ENCODE measurements around the gene PCDHGB6. TPM values are rescaled to one million over a fixed set of nuclear protein-coding genes. Genes with fewer than 3 reads are reported as not detected.

PCDHGB6 gene
- total and polyA plus RNA-seq, 4 donors: 1.1 to 11.6 (median 4.1) TPM

DNA sequence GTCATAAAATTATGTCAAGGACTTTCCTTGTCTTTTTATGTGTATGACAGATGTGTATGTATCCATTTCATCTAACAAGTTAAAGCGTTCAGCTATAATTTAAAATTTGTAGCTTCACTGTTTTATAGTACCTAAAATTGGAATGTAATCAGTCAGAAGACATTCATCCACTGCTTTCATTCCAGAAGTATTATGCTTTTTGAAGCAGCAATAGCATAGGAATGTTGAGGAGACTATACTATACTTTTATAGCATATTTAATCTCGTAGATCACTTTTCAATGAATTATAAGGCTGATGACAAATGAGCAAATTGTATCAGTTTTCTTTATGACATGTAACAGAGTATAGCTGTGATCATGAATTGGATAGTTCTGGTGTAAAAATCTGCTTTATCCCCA is 29.4 kb downstream of the PCDHGB6 start:
- WGBS, 2 donors: 94% methylated on average over 2 of the region's 2 CpGs
- Histone ChIP-seq H3K4me3 (no peak overlapping the region), H3K4me1 (ENCODE audit: control insufficient read depth in 5 of 5, insufficient read depth in 5 of 5, low read length in 5 of 5) (peaks cover 0 to 2% (median 0%) of the 10 kb centered on the region in 5 donors), H3K9ac (ENCODE audit: insufficient read depth in 1 of 2, low read length in 2 of 2) (no peak overlapping the region), H3K36me3 (ENCODE audit: control insufficient read depth in 4 of 4, insufficient read depth in 4 of 4, low read length in 4 of 4) (peaks cover 0 to 18% (median 2%) of the 10 kb centered on the region in 4 donors), H3K9me3 (ENCODE audit: control insufficient read depth in 4 of 4, insufficient read depth in 3 of 4, low read length in 3 of 4) (peaks cover 7 to 35% (median 17%) of the 10 kb centered on the region in 4 donors), H3K27ac (ENCODE audit: low read depth in 1 of 2, low read length in 1 of 2) (no peak overlapping the region), H3K27me3 (ENCODE audit: control insufficient read depth in 3 of 3, insufficient read depth in 3 of 3, low read length in 2 of 3) (no peaks in the 10 kb centered on the region)
- TF ChIP-seq, protein P1, sequence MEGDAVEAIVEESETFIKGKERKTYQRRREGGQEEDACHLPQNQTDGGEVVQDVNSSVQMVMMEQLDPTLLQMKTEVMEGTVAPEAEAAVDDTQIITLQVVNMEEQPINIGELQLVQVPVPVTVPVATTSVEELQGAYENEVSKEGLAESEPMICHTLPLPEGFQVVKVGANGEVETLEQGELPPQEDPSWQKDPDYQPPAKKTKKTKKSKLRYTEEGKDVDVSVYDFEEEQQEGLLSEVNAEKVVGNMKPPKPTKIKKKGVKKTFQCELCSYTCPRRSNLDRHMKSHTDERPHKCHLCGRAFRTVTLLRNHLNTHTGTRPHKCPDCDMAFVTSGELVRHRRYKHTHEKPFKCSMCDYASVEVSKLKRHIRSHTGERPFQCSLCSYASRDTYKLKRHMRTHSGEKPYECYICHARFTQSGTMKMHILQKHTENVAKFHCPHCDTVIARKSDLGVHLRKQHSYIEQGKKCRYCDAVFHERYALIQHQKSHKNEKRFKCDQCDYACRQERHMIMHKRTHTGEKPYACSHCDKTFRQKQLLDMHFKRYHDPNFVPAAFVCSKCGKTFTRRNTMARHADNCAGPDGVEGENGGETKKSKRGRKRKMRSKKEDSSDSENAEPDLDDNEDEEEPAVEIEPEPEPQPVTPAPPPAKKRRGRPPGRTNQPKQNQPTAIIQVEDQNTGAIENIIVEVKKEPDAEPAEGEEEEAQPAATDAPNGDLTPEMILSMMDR (IDR thresholded peaks at IDR 0.05; ENCODE audit: control extremely low read depth, extremely low read depth): no peak
- DNase-seq: no peak
- no peak for ATAC-seq (ENCODE audit: insufficient read depth, low FRiP score)

DNA sequence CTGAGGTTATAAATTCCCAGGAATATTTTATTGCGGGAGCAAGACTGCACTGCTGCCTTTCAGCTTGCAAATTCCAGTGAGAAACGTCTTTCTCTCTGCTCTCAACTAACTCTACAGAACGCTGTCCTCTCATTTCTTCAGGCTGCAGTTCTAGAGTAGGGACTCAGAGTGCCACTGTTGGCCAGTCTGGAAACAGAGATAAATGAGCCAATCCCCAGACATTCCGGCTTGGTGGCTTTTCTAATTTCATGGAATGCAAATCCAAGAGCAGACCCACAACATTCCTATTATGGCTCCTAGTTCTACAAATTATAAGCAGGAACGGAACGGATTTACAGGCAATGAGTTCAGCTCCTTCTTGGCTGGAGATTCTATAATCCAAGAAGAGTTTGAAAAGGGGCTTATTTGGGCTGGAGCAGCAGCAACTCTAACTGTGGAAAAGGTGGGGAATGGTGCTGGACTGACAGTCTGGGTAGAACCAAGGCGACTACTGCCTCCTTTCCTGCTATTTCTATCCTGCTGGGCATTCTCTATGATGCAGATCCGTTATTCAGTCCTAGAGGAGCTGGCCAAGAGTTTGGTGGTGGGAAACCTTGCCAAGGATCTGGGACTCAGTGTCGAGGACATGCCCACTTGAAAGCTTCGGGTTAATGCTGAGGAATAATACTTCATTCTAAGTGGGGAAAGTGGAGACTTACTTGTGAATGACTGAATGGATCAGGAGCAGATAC is 31.8 kb downstream of the PCDHGB6 start:
- 66 to 73% methylated on average over 10 of the region's 10 CpGs for WGBS, 2 donors
- ATAC-seq (ENCODE audit: insufficient read depth, low FRiP score): no peak
- Histone ChIP-seq H3K9me3 (ENCODE audit: control insufficient read depth in 4 of 4, insufficient read depth in 3 of 4, low read length in 3 of 4) (peaks cover 10 to 25% (median 18%) of the 10 kb centered on the region in 4 donors), H3K4me3 (no peak overlapping the region), H3K27ac (ENCODE audit: low read depth in 1 of 2, low read length in 1 of 2) (no peak overlapping the region), H3K27me3 (ENCODE audit: control insufficient read depth in 3 of 3, insufficient read depth in 3 of 3, low read length in 2 of 3) (no peaks in the 10 kb centered on the region), H3K36me3 (ENCODE audit: control insufficient read depth in 4 of 4, insufficient read depth in 4 of 4, low read length in 4 of 4) (peaks cover 0 to 18% (median 2%) of the 10 kb centered on the region in 4 donors), H3K9ac (ENCODE audit: insufficient read depth in 1 of 2, low read length in 2 of 2) (no peak overlapping the region), H3K4me1 (ENCODE audit: control insufficient read depth in 5 of 5, insufficient read depth in 5 of 5, low read length in 5 of 5) (no peaks in the 10 kb centered on the region)
- TF ChIP-seq, protein P1 (IDR thresholded peaks at IDR 0.05; ENCODE audit: control extremely low read depth, extremely low read depth): no peak
- no peak for DNase-seq

DNA sequence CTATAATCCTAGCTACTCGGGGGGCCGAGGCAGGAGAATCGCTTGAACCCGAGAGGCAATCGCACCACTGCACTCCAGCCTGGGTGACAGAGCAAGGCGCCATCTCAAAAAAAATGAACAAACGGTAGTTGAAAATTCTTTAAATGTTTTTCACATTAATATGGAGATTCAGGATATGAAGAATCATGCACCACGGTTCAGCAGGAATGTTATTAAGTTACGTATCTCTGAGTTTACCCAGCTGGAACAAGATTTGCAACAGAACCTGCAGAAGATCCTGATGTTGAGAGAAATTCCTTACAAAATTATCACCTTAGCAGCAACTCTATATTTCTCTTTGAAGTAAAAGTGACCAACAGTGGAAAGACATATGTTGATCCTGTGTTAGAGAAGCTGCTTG is 32.5 kb downstream of the PCDHGB6 start:
- DNase-seq: no peak
- WGBS, 2 donors: 91 to 95% methylated on average over 9 of the region's 9 CpGs
- Histone ChIP-seq H3K4me3 (no peak overlapping the region), H3K9ac (ENCODE audit: insufficient read depth in 1 of 2, low read length in 2 of 2) (no peak overlapping the region), H3K27ac (ENCODE audit: low read depth in 1 of 2, low read length in 1 of 2) (no peak overlapping the region), H3K9me3 (ENCODE audit: control insufficient read depth in 4 of 4, insufficient read depth in 3 of 4, low read length in 3 of 4) (peaks cover 10 to 25% (median 18%) of the 10 kb centered on the region in 4 donors), H3K36me3 (ENCODE audit: control insufficient read depth in 4 of 4, insufficient read depth in 4 of 4, low read length in 4 of 4) (peaks cover 0 to 18% (median 2%) of the 10 kb centered on the region in 4 donors), H3K27me3 (ENCODE audit: control insufficient read depth in 3 of 3, insufficient read depth in 3 of 3, low read length in 2 of 3) (no peaks in the 10 kb centered on the region), H3K4me1 (ENCODE audit: control insufficient read depth in 5 of 5, insufficient read depth in 5 of 5, low read length in 5 of 5) (no peaks in the 10 kb centered on the region)
- ATAC-seq (ENCODE audit: insufficient read depth, low FRiP score): no peak
- TF ChIP-seq, protein P1 (IDR thresholded peaks at IDR 0.05; ENCODE audit: control extremely low read depth, extremely low read depth): no peak
